CD4-positive, alpha-beta T cell treated with Interleukin-6 for 4 hours (primary cell): ENCODE data around the gene LCP1.

Experiments used
- DNase-seq: peaks from one replicate; pipeline ENCODE4 v3.0.0-alpha.2; 2020; ENCODE audit warnings: mixed read lengths

Gene LCP1

DNA sequence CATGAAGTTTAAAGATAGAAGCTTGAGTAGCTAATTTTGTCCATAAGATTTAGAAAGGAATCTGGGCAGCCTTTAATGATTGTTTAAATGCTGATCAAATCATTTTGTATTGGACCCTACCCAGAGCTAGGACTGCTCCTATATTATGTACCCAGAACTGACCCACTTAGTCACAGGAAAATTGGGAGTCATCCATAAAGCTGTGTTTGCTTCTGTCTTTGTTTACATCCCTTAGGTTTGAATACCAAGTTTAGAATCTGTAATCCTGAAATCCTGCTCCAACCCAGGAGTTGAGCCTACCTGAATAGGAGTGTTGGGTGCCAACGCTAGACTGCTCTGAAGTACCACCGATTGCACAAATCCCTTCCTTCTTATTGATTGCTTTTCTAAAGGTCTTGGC is 23.8 kb downstream of the LCP1 start:
- DNase-seq, result no peak

DNA sequence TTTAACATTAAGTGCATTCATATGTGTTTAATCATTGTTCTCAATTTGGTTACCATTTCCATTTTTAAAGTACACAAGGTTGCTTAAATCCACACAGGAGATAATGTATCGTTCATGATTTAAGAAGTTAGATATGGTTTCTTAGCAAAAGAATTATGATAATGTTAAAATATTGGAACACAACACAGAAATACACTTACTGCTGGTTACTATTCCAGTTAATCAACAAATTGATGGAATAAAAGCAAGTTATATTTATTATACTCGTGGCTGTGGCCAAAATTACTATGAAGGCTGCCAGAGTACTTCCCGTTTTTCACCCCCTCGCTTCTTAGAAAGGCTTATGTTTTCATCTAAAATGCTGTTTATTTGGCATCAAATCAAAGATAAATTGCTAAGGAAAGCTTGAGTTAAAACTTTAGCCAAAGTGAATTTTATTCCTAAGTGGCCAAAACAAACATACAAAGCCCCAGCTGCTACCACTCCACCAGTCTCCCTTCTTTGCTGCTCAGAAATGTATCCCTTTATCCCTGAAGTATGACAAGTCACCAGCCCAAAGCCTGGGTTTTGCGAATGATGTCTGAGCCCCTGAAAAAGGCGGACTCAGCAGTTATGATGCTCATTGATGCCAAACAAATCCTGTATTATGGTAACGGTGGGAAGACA is 27.7 kb downstream of the LCP1 start:
- no peak for DNase-seq

DNA sequence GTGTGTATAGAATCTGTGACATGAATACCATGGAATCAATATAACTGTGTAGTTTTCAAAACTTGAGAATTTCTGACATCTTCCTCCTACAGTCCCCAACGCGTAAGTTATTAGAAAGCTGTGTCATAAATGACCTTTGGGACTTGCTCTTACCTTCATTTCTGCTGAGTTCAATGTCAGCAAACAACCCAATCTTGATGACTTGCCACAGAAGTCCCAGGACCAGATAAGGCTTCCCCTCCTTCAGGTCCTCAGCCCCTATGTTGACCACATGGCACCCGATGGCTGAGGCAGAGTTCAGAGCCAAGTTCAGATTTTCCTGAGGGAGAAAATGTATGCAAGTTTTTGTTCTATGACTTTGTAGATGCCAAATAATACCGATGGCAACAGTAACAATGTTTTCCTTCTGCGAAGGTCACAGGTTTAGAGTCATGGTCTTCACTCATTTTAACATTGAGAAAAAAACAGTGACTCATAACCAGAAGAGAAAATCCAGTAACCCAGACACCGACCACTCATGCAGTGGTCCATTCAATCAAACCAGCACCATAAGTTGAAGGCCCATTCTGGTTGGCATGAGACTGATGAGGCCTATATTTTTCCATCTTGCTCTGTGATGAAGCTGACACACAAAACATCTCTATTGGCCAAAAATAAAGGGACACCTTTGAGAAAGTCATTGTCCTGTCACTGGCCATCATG is 29.2 kb downstream of the LCP1 start:
- DNase-seq, result no peak

DNA sequence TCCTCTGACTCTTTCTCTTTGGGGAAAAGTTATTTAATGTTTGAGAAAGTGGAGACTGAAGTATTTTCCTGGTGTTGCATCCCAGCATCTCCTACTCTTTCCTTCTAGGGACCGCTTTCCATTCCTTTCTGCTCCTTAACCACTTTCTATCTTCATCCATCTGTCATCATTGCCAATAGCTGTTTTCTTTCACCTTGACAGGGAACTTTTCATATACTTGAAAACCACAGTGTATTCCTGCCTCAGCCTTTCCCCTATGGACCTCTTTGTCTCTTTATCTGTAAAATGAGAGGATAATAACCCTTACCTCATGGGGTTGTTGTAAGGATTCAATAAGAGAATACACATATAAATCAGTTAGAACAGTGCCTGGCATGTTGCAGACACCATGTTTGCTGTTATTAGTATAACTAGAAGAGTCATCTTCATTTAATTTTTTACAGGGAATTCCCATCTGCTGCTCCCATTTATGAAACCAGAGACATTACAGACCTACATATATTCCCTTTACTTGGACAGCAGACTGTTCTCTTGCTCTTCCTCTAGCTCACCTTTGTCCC is 31.8 kb downstream of the LCP1 start:
- no peak for DNase-seq

DNA sequence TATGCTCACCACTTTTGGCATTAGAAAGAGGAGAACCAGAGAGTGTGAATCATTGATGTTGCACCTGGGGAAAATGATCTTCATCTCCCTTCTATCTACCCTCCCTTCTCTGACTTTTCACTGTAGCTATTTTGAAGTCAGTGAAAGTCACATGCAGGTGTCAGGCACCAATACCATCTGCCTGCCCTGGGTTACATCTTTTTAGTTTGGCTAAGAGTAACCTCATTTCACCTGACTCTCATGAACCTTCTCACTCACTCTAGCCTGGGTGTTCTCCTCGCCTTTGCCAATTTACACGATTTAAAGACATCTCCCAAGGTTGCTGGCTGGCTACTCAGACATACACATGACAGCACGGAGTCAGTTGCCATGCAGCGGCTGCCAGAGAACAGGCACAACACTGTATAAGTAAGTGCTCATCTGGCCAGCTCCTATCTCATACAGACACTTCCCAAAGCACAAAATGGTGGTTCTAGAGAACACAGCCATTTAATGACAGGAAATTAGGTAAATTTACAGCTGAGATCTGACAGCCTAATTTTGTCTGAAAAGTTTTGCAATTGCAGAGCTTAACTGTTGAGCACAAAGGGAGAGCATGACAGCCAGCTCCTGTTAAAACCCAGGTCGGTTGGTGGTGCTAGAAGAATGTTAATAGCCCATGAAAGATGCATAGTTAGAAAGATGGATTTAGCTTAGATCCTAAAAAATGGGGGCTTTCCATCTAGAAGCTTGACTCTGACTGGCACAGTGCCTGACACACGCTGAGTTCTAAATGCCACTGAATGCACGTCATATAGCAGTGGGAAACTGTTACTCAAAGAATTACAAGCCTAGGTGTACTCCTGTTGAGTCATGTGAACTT is 32.5 kb downstream of the LCP1 start:
- no peak for DNase-seq

DNA sequence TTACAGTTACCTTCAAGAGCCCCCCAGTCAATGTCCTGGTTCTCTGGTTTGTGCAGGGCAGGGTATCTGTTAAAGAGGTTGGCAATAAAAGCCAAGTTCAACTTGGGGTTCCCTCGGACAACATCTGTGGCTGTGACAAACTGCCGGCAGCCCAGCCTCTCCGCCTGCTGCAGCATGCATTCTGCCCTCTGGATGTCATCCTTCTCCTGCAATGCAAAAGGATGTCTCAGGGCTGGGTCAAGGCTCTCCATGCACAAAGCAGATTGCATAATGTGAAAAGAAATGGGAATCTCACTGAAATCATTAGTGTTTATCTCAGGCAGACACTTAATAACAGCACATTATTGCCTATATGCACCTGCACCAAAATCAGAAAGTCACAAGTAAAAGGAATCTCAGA is 35.1 kb downstream of the LCP1 start:
- no peak for DNase-seq

DNA sequence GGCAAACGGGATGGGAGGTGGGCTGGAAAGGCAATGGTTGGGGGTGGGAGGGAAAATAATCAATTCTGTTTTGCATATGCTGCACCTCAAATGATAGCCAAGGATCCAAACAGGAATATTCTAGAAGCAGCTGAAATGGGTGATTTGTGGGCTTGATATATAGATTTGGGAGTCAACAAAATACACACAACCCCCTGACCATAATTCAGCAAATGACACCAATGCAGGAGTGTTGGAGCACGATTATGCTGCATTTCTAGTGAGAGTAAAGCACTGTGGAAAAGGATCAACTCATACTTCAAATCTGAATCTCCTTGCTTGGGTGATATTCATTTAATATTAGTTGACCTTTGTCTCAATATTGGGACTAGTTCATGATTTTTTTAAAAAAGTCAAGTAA is 36.0 kb downstream of the LCP1 start:
- no peak for DNase-seq

DNA sequence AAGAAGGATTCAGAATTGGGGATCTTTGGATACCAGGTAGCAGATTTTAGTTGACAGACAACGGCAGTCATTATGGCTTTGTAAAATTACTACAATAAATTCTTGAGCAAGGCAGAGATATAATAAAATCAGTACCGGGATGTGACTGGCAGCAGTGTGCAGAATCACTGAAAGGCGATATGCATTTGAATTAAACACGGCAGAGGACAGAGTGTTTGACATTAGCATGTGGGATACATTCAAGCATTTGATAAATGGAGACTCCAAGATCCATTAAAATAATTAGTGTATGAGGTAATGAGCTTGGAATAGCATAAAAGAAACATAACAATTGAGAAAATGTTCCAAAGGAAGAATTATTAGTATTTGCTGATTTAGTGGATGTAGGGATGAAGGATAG is 36.8 kb downstream of the LCP1 start:
- DNase-seq, result no peak

DNA sequence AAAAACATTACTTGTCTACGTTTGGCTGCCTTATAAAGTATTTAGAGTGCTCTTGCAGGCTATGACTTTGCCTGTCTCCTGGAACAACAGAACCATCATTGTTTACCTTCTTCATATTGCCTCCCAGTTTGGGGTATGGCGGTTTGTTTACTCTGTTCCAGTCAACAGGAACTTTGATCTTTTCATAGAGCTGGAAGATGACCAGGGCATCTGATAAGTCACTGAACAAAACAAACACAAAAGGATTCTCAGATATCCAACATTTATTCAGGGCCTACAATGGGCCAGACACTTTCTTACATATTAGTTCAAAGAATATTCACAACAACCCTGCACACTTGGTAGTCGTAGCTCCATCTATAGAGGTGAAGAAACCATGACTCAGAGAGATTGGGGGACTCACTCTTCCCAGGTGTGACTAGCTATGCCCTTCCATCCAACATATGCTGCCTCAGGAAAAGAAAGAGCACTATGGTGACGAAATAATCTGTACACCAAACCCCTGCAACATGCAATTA is 38.7 kb downstream of the LCP1 start:
- no peak for DNase-seq

DNA sequence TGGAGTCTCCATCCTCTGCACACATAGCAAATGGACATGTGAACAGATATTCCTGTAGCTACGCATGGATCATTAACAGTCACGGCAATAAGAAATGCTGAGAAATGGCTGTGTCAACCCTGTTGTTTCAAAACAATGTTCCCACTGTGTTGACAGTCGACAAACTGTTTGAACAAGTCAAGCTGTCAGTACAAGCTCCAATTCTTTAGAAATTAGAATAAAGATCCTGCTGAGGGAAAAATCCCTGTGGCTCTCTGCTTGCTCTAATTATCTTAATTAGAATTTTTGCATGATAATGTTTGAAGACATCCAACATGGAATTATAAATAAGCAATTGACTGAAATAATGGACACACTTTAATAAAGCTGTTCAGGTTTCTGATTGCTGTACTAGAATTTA is 39.2 kb downstream of the LCP1 start:
- DNase-seq, result no peak

DNA sequence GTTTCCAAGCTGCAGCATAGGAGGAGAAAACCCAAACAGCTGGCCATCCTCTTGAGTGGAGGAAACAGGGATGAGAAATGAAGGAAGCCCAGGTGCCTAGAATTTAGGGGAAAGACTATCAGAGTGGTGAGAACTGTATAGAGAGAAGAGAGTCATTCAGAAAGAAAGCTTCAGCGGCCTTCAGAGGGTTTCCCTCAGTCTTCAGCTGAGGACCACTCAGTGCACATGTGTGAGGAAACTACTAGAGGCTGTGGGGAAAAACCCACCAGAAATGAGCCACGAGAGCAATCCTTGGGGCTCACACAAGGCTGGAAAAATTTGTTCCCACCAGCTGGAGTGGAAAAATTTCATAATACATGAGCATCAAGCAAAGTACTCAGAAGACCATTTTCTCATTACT is 41.9 kb downstream of the LCP1 start:
- DNase-seq, result no peak

DNA sequence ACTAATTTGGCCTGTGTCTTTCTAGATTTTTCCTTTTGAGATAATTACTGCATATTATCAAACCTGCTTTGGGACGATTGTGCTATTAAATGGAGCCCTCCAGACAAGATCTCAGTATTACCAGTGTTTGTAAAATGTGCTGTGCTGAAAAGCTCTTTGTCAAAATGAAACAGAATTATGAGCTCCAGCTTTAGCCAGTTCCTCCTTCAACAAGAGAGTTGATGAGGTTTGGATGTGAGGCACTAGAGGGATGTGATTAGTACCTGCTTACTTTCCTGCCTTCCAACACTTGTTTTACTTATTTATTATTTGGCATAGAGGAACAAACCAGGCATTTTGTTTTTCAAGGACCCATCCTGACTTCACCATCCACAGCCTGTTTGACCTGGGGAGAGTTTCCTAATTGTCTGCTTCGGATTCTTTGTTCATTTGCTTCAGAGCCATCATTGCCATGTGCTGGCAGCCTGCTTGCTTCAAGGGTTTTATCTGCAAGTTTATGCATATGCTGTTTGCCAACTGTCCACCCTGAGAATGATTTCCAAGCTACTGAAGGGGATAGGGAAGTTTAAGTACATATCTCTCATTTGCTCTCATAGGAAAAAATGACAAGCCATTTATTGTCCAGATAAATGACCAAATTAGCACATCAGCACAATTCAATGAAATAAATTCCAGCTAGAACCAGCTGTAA is 44.2 kb downstream of the LCP1 start:
- DNase-seq, result no peak

DNA sequence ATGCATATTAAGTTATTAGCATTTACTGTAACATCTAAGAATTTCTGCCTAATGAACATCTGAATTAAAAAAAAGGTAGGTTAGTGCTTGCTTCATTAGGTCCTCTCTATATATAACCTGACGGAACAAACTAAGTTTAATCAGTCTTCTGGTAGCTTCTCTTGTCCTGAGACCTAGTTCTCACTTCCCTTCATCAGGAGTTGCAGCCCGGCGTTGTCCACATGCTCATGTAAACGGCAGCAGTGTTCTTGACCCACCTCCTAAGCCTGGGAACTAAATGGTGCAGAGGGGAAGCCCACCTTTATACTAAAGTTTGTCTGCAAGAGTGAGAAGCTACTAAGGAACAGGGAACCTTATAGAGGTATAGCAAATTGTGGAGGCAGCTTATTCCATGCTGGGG is 45.3 kb downstream of the LCP1 start:
- no peak for DNase-seq

DNA sequence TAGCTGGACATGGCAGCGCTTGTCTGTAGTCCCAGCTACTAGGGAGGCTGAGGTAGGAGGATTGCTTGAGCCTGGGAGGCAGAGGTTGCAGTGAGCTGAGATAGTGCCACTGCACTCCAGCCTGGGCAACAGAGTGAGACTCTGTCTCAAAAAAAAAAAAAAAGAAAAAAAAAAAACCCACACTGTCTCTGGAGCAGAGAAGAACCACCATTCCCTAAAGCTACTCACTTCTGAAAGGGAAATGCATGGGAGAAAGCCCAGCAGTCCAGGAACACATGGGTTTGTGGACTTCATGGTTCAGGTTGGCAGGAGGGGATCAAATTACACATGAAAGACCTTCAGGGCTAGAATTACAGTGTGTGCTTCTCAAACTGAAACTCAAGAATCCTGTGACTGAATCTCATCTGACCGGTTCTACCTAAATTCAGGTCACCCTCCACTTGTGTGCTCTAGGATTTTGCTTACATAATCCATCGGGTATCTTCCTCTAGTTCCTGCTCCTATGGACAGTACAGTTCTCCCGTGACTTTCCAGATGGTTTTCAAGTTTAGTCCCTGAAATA is 46.9 kb downstream of the LCP1 start:
- DNase-seq, result no peak

DNA sequence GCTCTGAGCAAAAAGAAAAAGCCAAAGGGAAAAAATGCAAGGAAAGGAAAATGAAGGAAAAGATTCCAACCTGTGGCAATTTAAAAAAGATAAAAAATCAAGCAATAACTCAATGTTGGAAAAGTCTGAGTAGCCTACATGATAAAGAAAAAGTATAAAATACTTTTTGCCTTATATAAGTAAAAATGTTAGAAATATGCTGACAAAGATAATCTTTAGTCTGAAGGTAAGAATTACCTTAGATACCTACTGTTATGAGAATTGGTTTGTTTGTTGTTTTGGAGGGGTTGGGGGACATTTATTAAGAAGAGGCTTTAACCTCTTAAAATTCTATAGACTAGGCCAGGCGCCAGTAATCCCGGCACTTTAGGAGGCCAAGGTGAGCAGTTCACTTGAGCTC is 47.5 kb downstream of the LCP1 start:
- no peak for DNase-seq

DNA sequence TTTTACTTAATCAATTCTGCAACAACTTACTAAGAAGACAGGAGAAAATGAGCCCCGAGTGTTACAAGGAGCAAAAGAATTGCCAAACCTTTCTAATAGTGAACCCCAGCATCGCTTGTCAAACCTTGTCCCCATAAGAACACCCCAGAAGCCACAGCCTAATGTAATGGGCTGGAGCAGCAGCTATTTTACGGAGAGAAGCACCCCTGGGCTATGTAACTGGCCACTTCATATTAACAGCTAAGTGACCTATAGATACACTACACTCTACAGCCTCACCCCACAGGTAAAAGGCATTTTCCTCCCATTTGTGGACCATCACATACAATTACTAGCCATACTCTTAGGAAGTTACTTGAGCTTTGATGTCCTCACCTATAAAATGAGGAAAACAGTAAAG is 49.9 kb downstream of the LCP1 start:
- no peak for DNase-seq

DNA sequence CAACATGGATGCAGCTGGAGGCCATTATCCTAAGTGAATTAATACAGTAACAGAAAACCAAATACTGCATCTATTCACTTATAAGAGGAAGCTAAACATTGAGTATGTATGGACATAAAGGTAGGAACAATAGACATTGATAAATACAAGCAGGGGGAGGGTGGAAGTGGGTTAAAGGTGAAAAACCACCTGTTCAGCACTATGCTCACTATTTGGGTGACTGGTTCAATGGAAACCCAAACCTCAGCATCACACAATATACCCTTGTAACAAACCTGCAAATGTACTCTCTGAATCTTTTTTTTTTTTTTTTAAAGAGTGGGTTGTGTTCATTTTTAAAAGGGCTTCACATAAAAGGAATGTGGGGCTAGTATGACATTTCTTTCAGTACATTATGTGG is 50.3 kb downstream of the LCP1 start:
- no peak for DNase-seq

DNA sequence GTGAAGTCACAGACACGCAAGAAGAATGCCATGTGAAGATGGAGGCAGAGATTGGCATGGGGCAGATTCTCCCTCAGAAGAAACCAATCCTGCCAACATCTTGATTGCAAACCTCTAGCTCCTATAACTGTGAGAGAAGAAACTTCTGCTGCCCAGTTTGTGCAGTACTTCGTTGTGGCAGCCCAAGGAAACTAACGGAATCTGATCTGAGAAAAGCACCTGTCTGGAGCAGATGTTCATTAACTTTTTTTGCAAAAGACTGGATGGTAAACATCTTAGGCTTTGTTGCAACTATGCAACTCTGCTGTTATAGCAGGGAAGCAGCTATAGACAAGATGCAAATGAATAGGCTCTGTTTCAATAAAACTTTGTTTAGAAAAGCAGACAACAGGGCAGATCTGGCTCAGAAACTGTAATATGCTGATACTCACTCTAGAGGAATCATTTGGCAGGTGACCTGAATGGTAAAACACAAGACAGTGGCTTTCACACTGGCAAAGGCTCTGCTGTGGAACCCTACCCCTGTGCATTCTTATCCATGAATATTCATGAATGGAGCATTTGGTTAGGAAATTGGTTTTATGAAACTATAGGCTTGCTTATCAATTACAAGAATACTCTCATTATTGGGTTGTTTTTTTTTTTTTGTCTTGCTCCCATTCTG is 51.9 kb downstream of the LCP1 start:
- DNase-seq, result no peak

DNA sequence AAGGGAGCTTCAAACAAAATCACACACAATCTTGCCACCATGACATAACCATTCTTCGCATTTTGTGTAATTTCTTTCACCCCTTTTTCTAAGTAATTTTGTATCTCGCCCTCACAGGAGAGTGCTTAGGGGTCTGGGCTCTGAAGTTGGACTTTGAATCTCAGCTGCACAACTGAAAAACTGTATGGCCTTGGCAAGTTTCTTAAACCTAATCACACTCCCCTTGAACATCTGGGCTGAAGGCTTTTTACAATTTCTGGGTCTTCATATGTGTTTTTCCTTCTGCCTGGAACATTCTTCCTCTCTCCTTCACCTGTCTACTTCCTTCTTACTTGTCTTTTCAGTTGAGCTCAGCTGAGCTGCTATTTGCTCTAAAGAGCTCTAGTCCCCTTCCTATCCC is 52.9 kb downstream of the LCP1 start:
- DNase-seq, result no peak

DNA sequence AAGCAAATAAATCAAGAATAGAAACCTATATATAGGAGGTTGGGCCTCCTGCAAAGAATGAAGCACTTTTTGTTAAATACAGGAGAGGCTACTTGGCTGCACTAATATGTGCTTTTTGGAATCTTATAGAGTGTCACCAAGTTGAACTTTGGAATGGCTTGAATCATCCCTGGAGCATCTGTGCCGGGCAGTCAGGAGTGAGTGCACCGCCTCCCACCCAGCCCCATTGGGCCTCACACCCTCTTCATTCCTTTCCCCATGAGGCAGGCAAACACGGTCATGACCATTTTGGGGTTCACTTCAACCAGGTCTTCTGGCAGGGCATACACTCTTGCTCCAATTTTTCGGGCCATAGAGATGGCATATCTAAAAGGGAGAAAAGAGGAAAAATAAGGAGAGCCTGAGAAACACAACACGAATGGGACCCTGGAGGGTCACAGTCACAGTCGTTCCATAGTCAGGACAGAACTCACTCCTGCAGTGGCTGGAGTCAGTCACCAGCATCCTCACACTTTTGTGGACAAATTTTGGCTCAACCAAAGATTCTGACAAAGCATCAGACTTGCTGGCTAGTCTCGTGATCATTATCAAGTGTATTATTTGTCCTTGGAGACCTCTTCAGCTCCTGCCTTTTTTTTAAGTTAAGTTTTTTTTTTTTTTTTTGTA is 54.5 kb downstream of the LCP1 start:
- no peak for DNase-seq
